ENCODE data around the gene RNFT1.

- no peak for TF ChIP-seq EZH2 (IDR thresholded peaks at IDR 0.05; ENCODE audit: borderline replicate concordance, insufficient read depth, low read depth, low read length, poor library complexity, severe bottlenecking)
- no peak for TF ChIP-seq CTCF (IDR thresholded peaks at IDR 0.05)
Measured at GRCh38 chr17:59972778-59973177, 8.2 kb upstream of the RNFT1 start.

Measured in B cell (primary cell).